HG03520 (cell line): ENCODE data around the gene SH3PXD2B.
"Not testable (repeated sequence)": the region's sequence is repeated elsewhere in the genome, so short reads cannot be mapped to it uniquely, and the experiment has no call there.

ENCODE experiments used
- ATAC-seq: cut with Tn5 transposase; IDR thresholded peaks from one replicate; pipeline ENCODE4 v1.9.1; 2021; ENCODE audit warnings: mild to moderate bottlenecking, moderate library complexity; ENCODE audit not compliant: unreplicated experiment

SH3PXD2B gene

DNA sequence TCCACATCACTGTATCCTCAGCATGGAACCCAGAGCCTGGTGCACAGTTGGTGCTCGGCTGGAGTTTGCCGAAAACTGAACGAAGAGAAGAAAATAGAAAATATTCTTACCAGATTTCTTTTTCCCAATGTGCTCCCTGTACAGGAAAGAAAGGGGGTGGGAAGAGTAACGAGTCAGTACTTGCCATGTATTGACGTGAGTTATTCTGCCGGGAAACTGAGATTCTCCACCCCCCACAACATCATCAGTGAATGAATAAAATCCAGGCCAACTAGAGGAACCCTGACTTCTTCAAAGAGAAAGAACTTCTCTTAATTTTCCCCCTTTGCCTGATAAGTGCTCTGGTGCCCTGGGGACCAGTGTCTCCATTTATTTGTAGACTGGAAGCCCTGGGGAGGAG, 80.6 kb downstream of the SH3PXD2B start:
- ATAC-seq, result no peak

DNA sequence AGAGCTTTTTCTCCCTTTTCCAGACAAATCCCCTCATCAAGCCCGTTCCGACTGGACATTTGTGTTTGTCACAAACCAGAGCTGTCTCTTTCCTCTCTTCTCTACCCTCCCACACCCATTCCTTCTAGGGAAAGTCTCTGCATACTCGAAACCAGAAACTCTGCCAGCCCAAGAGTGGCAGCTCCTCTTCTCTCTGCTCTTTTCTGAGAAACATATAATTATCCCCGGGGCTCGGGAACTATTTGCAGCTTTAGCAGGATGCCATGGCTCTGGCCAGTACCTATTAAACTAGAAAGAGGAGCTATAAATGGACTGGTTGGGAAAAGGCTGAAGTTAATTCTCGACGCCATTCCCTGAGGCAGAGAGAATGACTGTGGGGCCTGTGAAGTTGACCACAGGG, 82.6 kb downstream of the SH3PXD2B start:
- ATAC-seq, result no peak

GRCh38 chr5:172370648-172371545, 83.4 kb downstream of the SH3PXD2B start:
- no peak for ATAC-seq

- no peak for ATAC-seq
These were observed 84.1 kb downstream of the SH3PXD2B start for GRCh38 chr5:172370237-172370640.

GRCh38 chr5:172368699-172369098, 85.6 kb downstream of the SH3PXD2B start:
- not testable (repeated sequence) for ATAC-seq

- no peak for ATAC-seq
These were observed 88.2 kb downstream of the SH3PXD2B start for GRCh38 chr5:172365948-172366608.

GRCh38 chr5:172364773-172365172, 89.6 kb downstream of the SH3PXD2B start:
- no peak for ATAC-seq

DNA sequence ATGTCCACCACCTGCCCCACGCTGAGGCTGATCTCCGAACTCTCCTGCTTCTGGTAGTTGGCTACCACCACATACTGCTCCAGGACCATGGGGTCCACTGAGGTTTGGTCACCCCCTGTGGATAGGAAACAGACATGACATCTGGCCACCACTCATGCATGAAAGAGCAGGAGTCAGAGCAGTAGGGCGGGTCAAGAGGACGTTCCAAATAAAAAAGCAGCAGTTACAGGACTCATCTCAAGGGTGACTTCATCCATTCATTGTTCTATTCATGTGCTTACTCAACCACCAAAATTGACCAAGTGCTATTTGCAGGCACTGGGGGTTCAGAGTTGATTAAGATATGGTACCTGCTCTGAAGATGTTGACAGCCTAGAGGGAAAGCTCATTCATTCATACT, 91.6 kb downstream of the SH3PXD2B start:
- ATAC-seq, result no peak

DNA sequence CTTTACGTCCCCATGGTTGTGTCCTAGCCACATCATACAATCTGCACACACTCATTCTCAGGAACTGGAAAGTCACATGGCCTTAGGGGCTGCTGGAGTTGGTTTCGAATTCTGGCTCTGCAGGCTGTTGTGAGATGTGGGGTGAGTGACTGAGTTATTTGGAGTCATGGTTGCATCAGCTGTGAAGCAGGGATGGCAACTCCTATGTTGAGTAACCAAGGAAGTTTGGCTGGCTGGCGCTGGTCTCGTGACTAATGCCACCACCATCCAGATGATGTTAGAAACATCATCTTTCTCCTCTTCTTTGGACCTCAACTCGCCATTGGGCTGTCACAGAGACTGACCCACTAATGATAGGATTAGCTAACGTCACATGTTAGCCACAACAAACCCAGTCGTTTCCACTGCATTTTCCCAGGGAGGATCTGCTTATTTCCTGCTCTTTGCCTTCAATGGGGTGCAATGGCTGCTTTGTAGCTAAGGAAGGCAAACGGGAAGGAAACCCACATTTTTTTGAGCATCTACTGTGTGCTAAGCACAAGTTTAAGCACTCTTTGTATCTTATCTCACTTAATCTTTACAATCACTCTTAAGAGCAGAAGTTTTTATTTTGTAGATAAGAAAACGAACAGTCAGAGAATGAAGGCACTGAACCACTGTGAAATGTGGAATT, 92.6 kb downstream of the SH3PXD2B start:
- no peak for ATAC-seq

GRCh38 chr5:172358345-172358744, 96.0 kb downstream of the SH3PXD2B start:
- ATAC-seq, result no peak

- no peak for ATAC-seq
These were observed 97.8 kb downstream of the SH3PXD2B start for GRCh38 chr5:172356527-172356926.

GRCh38 chr5:172356047-172356446, 98.3 kb downstream of the SH3PXD2B start:
- ATAC-seq, result no peak

- no peak for ATAC-seq
These were observed 100.5 kb downstream of the SH3PXD2B start for GRCh38 chr5:172353846-172354245.

GRCh38 chr5:172353271-172353812, 101.0 kb downstream of the SH3PXD2B start:
- ATAC-seq, result no peak

DNA sequence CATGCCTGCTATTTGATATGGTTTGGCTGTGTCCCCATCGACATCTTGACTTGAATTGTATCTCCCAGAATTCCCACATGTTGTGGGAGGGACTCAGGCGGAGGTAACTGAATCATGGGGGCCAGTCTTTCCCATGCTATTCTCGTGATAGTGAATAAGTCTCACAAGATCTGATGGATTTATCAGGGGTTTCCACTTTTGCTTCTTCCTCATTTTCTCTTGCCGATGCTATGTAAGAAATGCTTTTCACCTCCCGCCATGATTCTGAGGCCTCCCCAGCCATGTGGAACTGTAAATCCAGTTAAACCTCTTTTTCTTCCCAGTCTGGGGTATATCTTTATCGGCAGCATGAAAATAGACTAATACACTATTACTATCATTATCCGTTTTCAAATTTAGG, 101.8 kb downstream of the SH3PXD2B start:
- not testable (repeated sequence) for ATAC-seq

DNA sequence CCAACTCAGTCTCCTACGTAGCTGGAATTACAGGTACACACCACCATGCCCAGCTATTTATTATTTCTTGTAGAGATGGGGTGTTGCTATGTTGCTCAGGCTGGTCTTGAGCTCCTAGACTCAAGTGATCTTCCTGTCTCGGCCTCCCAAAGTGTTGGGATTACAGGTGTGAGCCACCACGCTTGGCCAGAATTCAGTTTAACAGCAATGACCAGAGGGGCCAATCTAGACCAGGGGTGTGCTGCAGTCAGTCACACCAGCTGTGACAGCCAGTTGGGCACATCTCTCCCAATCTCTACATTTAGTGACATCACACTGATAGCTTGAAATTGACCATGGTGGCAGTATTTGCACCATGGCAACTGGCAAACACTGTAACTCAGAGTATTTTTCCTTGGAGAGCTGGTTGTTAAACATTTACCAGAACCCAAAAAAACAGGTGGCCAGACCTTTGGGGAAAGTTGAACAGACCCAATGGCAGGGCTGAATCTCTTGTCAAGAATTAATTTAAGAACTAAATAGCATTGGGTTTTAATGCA, 103.0 kb downstream of the SH3PXD2B start:
- ATAC-seq, result no peak

GRCh38 chr5:172350212-172351181, 103.8 kb downstream of the SH3PXD2B start:
- no peak for ATAC-seq

GRCh38 chr5:172348733-172349132, 105.6 kb downstream of the SH3PXD2B start:
- not testable (repeated sequence) for ATAC-seq

DNA sequence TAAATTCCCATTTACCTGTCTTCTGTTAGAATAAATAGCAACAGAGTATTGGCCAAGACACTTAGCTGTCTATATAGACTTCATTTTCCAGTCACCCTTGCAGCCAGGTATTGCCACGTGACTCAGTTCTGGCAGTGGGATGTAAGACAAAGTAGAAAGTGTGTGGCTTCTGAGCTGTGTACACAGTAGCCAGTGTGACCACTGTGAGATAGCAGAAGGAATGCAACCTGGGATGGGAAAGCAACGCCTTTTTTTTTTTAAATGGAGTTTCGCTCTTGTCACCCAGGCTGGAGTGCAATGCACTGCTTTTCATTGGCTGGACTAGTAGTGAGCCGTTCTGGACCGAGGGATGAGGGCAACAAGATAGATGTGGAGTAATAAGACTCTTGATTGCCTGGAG, 106.2 kb downstream of the SH3PXD2B start:
- no peak for ATAC-seq

GRCh38 chr5:172347496-172348052, 106.8 kb downstream of the SH3PXD2B start:
- no peak for ATAC-seq
